ENCODE measurements around the gene DAZAP1. TPM values are rescaled to one million over a fixed set of nuclear protein-coding genes. Genes with fewer than 3 reads are reported as not detected.

DAZAP1 gene
- total RNA-seq, 1 experiment from 2014 or later: 229 TPM

GRCh38 chr19:1399079-1399478 lies 8.3 kb upstream of the DAZAP1 start:
- intact Hi-C loops (cut with micrococcal nuclease; ENCODE audit: unreplicated experiment): no loop called here

GRCh38 chr19:1399745-1400144 lies 7.6 kb upstream of the DAZAP1 start:
- intact Hi-C loops (cut with micrococcal nuclease; ENCODE audit: unreplicated experiment): no loop called here
- ChIA-PET CTCF (no interaction called here), POLR2A (ENCODE audit: low non-redundant PET) (no interaction called here)
- peaks cover 33% of the 10 kb centered on the region for H3K4me1 ChIP-seq (ENCODE audit: insufficient read depth, low read length, poor library complexity, severe bottlenecking)
- TF ChIP-seq CTCF (conservative IDR thresholded peaks at IDR 0.05; ENCODE audit: low read depth, low read length): no peak
- TF ChIP-seq EZH2 (IDR thresholded peaks at IDR 0.05; ENCODE audit: borderline replicate concordance, low read depth, low read length, poor library complexity, severe bottlenecking): no peak
- DNase-seq (ENCODE audit: low spot score): no peak
- H3K9me3 ChIP-seq (ENCODE audit: low read depth, low read length, poor library complexity, severe bottlenecking): no peaks in the 10 kb centered on the region
- H3K36me3 ChIP-seq (ENCODE audit: insufficient read depth, low read length, poor library complexity, severe bottlenecking): no peaks in the 10 kb centered on the region
- H3K27me3 ChIP-seq (replicated peaks; ENCODE audit: insufficient read depth, low read depth, low read length, poor library complexity): no peaks in the 10 kb centered on the region
- no peak overlapping the region for H3K4me3 ChIP-seq (ENCODE audit: low read depth, low read length, poor library complexity, severe bottlenecking)
- H3K27ac ChIP-seq (ENCODE audit: low read depth, low read length, poor library complexity, severe bottlenecking): no peak overlapping the region
- no TSS peak for BruUV-seq (replicated peaks)

More at GRCh38 chr19:1399079-1399478, 8.3 kb upstream of the DAZAP1 start:
- ChIA-PET CTCF (no interaction called here), POLR2A (ENCODE audit: low non-redundant PET) (no interaction called here)
- no peak overlapping the region for H3K27ac ChIP-seq (ENCODE audit: low read depth, low read length, poor library complexity, severe bottlenecking)
- H3K9me3 ChIP-seq (ENCODE audit: low read depth, low read length, poor library complexity, severe bottlenecking): no peaks in the 10 kb centered on the region
- peaks cover 37% of the 10 kb centered on the region for H3K4me1 ChIP-seq (ENCODE audit: insufficient read depth, low read length, poor library complexity, severe bottlenecking)
- no TSS peak for BruUV-seq (replicated peaks)
- TF ChIP-seq CTCF (conservative IDR thresholded peaks at IDR 0.05; ENCODE audit: low read depth, low read length) (no peak), EZH2 (IDR thresholded peaks at IDR 0.05; ENCODE audit: borderline replicate concordance, low read depth, low read length, poor library complexity, severe bottlenecking) (no peak)
- no peaks in the 10 kb centered on the region for H3K27me3 ChIP-seq (replicated peaks; ENCODE audit: insufficient read depth, low read depth, low read length, poor library complexity)
- no peaks in the 10 kb centered on the region for H3K36me3 ChIP-seq (ENCODE audit: insufficient read depth, low read length, poor library complexity, severe bottlenecking)
- no peak overlapping the region for H3K4me3 ChIP-seq (ENCODE audit: low read depth, low read length, poor library complexity, severe bottlenecking)
- DNase-seq (ENCODE audit: low spot score): no peak

- H3K9me3 ChIP-seq (ENCODE audit: low read depth, low read length, poor library complexity, severe bottlenecking): no peaks in the 10 kb centered on the region
- peaks cover 26% of the 10 kb centered on the region for H3K4me1 ChIP-seq (ENCODE audit: insufficient read depth, low read length, poor library complexity, severe bottlenecking)
- CTCF ChIA-PET: no interaction called here
- DNase-seq (ENCODE audit: low spot score): no peak
- TF ChIP-seq CTCF (conservative IDR thresholded peaks at IDR 0.05; ENCODE audit: low read depth, low read length) (no peak), EZH2 (IDR thresholded peaks at IDR 0.05; ENCODE audit: borderline replicate concordance, low read depth, low read length, poor library complexity, severe bottlenecking) (no peak)
- H3K27ac ChIP-seq (ENCODE audit: low read depth, low read length, poor library complexity, severe bottlenecking): peak overlapping the region; percentile 48
- peak overlapping the region; percentile 80 for H3K4me3 ChIP-seq (ENCODE audit: low read depth, low read length, poor library complexity, severe bottlenecking)
- POLR2A ChIA-PET (ENCODE audit: low non-redundant PET): no interaction called here
- intact Hi-C loops (cut with micrococcal nuclease; ENCODE audit: unreplicated experiment): no loop called here
- H3K36me3 ChIP-seq (ENCODE audit: insufficient read depth, low read length, poor library complexity, severe bottlenecking): no peaks in the 10 kb centered on the region
- no peaks in the 10 kb centered on the region for H3K27me3 ChIP-seq (replicated peaks; ENCODE audit: insufficient read depth, low read depth, low read length, poor library complexity)
- BruUV-seq (replicated peaks): no TSS peak
Measured at GRCh38 chr19:1400281-1401137, 6.9 kb upstream of the DAZAP1 start.
